D721Med (cell line): ENCODE data around the gene C9orf43.

Experiments
- DNase-seq: peaks from one replicate; pipeline ENCODE4 v3.0.0; 2011; ENCODE audit warnings: low spot score; ENCODE audit not compliant: insufficient read length
- FAIRE-seq: peaks from 2 replicates; lab custom pipeline; 2011; peaks lifted over from hg19 to GRCh38; lab: Jason Lieb, UNC
- CTCF ChIP-seq: IDR thresholded peaks from 2 replicates; pipeline ENCODE4 v1.5.1; 2012; ENCODE audit warnings: mild to moderate bottlenecking, control low read depth; ENCODE audit not compliant: insufficient read depth; ENCODE audit errors: missing control alignments

Gene C9orf43

DNA sequence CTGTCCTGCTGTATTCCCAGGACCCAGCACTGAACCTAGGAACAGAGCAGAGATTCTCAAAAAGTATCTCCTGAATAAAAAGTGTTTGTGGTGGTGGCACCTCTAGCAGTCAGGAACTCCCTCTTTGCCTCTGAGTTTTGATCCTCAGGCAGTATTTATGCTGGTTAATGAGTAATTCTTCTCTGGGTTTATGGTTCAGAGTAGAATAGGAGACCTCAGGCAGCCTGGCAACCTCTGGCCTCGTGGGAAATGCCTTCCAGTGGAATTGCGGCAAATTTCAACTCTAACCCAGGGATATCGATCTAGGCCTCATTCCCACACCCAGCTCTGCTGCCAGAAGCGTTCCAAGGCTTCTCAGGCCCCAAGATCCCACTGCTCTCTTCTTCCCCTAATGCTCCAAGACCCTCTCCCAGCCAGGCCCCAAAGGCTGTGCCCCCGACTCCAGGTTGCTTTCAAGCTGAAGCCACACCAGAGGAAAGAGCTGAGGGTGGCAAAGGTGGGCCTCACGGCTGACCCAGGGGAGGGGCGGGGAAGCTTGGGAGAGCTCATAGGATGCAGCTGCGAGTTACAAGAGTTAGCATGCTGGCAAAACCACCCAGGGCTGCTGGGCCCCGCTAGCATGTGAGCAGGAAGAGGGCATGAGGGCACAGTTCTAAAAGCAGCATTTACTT, 22.9 kb upstream of the C9orf43 start:
- no peak for TF ChIP-seq CTCF
- DNase-seq: no peak
- no peak for FAIRE-seq

- no peak for DNase-seq
- FAIRE-seq: no peak
- no peak for TF ChIP-seq CTCF
Observed at GRCh38 chr9:113388833-113389232, 21.7 kb upstream of the C9orf43 start.

DNA sequence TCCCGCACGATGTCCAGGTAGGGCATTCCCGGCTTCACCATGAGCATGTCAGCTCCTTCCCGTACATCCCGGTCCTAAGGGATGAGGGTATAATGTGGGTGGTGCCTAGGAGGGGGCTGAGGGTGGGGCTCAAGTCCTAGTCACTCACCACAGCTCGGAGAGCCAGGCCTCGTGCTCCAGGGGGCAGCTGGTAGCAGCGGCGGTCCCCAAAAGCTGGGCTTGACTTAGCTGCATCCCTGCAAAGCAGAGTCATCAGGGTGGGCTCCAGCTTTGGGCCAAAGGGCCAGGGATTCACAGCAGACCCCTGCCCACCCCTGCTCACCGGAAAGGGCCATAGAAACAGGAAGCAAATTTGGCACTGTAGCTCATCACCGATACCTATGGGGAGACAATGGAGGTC, 21.1 kb upstream of the C9orf43 start:
- DNase-seq (no peak), FAIRE-seq (no peak)
- no peak for TF ChIP-seq CTCF

GRCh38 chr9:113390192-113390960, 20.2 kb upstream of the C9orf43 start:
- DNase-seq (no peak), FAIRE-seq (no peak)
- no peak for TF ChIP-seq CTCF

DNA sequence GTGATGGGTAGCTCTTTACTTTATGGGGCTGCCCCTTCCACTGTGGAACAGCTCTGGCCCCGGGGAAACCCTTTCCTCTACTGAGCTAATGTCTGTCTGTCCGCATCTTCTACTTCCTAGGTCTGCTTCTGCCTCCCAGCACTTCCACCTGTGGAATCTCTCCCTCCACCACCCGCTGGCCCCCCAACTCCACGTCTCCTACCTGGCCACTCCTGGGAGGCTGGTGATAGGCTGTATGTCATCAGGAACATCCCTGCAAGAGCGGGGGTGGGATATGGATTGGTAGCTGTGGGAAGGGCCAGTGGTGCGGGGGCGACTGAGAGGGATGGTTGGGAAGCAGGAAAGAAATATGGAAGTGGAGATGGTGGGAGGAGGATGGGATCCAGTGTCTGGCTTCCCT, 18.6 kb upstream of the C9orf43 start:
- FAIRE-seq (no peak), DNase-seq (no peak)
- no peak for TF ChIP-seq CTCF

DNA sequence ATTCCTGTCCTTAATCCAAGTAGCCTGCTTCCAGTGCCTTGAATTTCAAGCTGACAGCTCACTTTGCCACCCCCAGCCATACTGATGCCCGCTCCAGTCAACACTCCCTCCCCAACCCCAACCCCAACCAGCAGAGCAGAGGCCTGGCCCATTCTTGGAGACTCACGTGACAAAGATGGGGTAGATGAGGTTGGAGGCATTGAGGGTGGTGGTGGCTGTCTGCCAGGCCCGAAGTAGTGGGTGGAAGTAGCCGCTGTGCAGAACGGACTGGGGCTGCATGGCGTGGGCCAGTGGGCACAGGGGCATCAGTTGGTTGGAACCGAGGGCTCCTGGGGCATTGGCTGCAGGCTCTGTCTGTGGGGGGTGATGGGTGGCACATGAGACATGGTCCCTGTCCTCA, 17.3 kb upstream of the C9orf43 start:
- DNase-seq (no peak), FAIRE-seq (no peak)
- TF ChIP-seq CTCF: no peak
